EL (cell line): ENCODE data around the gene RNASE3.
"Not testable (repeated sequence)": the region's sequence is repeated elsewhere in the genome, so short reads cannot be mapped to it uniquely, and the experiment has no call there.

ENCODE experiments used
- DNase-seq: peaks from one replicate; pipeline ENCODE4 v3.0.0-alpha.2; 2016

The RNASE3 gene

GRCh38 chr14:20919038-20919756, 28.0 kb downstream of the RNASE3 start:
- DNase-seq: peak; percentile 6

GRCh38 chr14:20923766-20924297, 32.6 kb downstream of the RNASE3 start:
- not testable (repeated sequence) for DNase-seq

- peak; percentile 19 for DNase-seq
These were observed 43.1 kb downstream of the RNASE3 start for GRCh38 chr14:20934148-20934762.

- DNase-seq: no peak
These were observed 44.3 kb downstream of the RNASE3 start for GRCh38 chr14:20935303-20935984.
